Measurements from ENCODE around the gene SLC9A6.

SLC9A6 gene

DNA sequence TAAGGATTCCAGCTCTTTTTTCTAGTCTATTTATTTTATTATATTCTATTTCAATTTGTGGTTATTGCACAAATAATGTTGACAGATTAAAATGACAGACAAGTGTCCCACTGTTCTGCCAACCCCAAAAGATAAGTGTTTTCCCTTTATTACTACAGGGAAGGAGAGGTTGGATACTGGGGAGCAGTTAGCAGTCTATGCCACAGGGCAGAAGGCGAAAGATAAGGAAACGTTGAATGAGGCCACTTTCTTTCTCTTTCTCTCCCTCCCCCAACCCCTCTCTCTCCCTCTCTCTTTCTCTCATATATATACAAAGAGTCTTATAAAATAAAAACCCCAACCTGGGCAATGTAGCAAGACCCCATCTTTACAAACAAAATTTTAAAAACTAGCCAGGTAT, 31.6 kb downstream of the SLC9A6 start:
- no peaks in the 10 kb centered on the region for H3K27me3 ChIP-seq (ENCODE audit: low read depth, low read length)
- no peak for TF ChIP-seq EZH2phosphoT487 (IDR thresholded peaks at IDR 0.05; ENCODE audit: low read depth)
- TF ChIP-seq, protein P1, sequence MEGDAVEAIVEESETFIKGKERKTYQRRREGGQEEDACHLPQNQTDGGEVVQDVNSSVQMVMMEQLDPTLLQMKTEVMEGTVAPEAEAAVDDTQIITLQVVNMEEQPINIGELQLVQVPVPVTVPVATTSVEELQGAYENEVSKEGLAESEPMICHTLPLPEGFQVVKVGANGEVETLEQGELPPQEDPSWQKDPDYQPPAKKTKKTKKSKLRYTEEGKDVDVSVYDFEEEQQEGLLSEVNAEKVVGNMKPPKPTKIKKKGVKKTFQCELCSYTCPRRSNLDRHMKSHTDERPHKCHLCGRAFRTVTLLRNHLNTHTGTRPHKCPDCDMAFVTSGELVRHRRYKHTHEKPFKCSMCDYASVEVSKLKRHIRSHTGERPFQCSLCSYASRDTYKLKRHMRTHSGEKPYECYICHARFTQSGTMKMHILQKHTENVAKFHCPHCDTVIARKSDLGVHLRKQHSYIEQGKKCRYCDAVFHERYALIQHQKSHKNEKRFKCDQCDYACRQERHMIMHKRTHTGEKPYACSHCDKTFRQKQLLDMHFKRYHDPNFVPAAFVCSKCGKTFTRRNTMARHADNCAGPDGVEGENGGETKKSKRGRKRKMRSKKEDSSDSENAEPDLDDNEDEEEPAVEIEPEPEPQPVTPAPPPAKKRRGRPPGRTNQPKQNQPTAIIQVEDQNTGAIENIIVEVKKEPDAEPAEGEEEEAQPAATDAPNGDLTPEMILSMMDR (IDR thresholded peaks at IDR 0.05; ENCODE audit: low read depth, low read length) = no peak
- H3K9me3 ChIP-seq (ENCODE audit: insufficient read depth, low read length) = no peaks in the 10 kb centered on the region

DNA sequence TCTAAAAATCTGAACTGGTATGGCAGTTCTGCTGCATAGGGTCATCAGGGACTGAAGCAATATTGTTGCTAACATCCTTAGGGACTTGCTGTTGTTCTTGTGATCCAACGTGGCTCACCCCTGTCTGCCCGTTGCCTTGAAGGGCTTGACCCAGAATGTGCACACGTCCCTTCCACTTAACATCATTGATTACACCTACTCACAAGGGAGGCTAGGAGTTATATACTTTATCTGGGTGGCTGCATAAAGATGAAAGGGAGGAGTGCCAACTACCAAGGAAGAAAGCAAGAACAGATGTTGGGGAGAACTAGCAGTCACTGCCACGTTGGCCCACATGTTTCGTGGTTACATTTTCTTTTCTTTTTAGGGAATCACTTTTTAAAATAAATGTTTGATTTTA, 34.0 kb downstream of the SLC9A6 start:
- no peaks in the 10 kb centered on the region for H3K27me3 ChIP-seq (ENCODE audit: low read depth, low read length)
- peaks cover 13% of the 10 kb centered on the region for H3K4me1 ChIP-seq (ENCODE audit: low read length)
- H3K9me3 ChIP-seq (ENCODE audit: insufficient read depth, low read length) = no peaks in the 10 kb centered on the region
- no peak for TF ChIP-seq EZH2phosphoT487 (IDR thresholded peaks at IDR 0.05; ENCODE audit: low read depth)
- TF ChIP-seq, protein P1 (IDR thresholded peaks at IDR 0.05; ENCODE audit: low read depth, low read length) = no peak
- H3K36me3 ChIP-seq (replicated peaks; ENCODE audit: low read depth, low read length) = no peaks in the 10 kb centered on the region
- H3K4me3 ChIP-seq (ENCODE audit: low read length) = no peak overlapping the region
- H3K9ac ChIP-seq (ENCODE audit: low read length) = no peak overlapping the region
- H4K20me1 ChIP-seq (ENCODE audit: insufficient read depth, low read length) = no peaks in the 10 kb centered on the region
- H3K79me2 ChIP-seq (ENCODE audit: low read length) = no peaks in the 10 kb centered on the region
- no peak overlapping the region for H3K4me2 ChIP-seq (ENCODE audit: low read length)
- H2AFZ ChIP-seq (ENCODE audit: low read depth, low read length) = no peak overlapping the region
- H3K27ac ChIP-seq (ENCODE audit: low read length) = no peak overlapping the region

More for the DNA sequence above, 31.6 kb downstream of the SLC9A6 start:
- Histone ChIP-seq H3K4me3 (ENCODE audit: low read length) (no peak overlapping the region), H4K20me1 (ENCODE audit: insufficient read depth, low read length) (no peaks in the 10 kb centered on the region), H3K4me2 (ENCODE audit: low read length) (no peak overlapping the region), H2AFZ (ENCODE audit: low read depth, low read length) (no peak overlapping the region), H3K79me2 (ENCODE audit: low read length) (no peaks in the 10 kb centered on the region), H3K9ac (ENCODE audit: low read length) (no peak overlapping the region), H3K36me3 (replicated peaks; ENCODE audit: low read depth, low read length) (no peaks in the 10 kb centered on the region), H3K27ac (ENCODE audit: low read length) (no peak overlapping the region), H3K4me1 (ENCODE audit: low read length) (peaks cover 9% of the 10 kb centered on the region)

DNA sequence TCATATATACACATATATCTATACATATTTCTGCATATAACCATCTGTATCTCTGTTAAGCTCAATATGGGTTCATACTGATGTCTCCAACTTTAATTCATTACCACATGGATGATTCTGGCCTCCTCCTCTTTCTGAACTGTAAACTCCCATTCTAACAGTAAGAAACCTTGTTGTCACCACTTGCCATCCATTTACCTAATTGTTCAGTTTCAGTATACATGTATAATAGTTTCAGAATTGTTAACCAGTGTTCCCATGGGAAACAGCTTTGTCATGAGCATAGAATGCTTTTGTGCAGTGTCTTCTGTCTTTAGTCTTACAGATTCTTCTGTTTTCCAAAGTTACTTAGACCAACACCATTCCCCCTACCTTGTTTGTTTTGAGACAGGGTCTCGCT, 35.9 kb downstream of the SLC9A6 start:
- Histone ChIP-seq H2AFZ (ENCODE audit: low read depth, low read length) (no peak overlapping the region), H3K27me3 (ENCODE audit: low read depth, low read length) (no peaks in the 10 kb centered on the region), H3K36me3 (replicated peaks; ENCODE audit: low read depth, low read length) (no peaks in the 10 kb centered on the region), H3K27ac (ENCODE audit: low read length) (no peak overlapping the region), H3K4me2 (ENCODE audit: low read length) (no peak overlapping the region), H3K9me3 (ENCODE audit: insufficient read depth, low read length) (no peaks in the 10 kb centered on the region), H4K20me1 (ENCODE audit: insufficient read depth, low read length) (no peaks in the 10 kb centered on the region), H3K4me1 (ENCODE audit: low read length) (peaks cover 13% of the 10 kb centered on the region), H3K4me3 (ENCODE audit: low read length) (no peak overlapping the region), H3K9ac (ENCODE audit: low read length) (no peak overlapping the region), H3K79me2 (ENCODE audit: low read length) (no peaks in the 10 kb centered on the region)
- TF ChIP-seq, protein P1 (IDR thresholded peaks at IDR 0.05; ENCODE audit: low read depth, low read length) = no peak
- TF ChIP-seq EZH2phosphoT487 (IDR thresholded peaks at IDR 0.05; ENCODE audit: low read depth) = no peak

DNA sequence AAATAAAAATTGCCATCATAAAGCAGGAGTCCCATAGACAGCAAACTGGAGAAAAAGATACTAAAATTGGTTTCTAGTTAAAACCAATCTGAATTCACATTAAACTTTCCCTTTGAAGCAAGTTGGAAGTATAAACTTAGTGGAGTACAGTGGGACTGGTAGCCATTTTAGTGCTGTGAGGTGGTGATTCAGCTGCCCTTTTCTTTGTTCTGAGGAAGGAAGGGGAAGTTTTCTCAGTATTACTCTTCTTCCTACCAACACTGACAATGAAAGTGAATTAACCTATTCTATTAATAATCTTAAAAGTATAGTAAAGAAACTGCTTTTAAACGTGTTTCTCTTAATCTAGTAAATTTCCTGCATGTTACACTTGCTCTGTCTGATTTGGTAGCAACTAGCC, 36.7 kb downstream of the SLC9A6 start:
- Histone ChIP-seq H3K4me2 (ENCODE audit: low read length) (no peak overlapping the region), H3K9ac (ENCODE audit: low read length) (no peak overlapping the region), H3K4me1 (ENCODE audit: low read length) (peaks cover 13% of the 10 kb centered on the region), H3K36me3 (replicated peaks; ENCODE audit: low read depth, low read length) (no peaks in the 10 kb centered on the region), H2AFZ (ENCODE audit: low read depth, low read length) (no peak overlapping the region), H3K27me3 (ENCODE audit: low read depth, low read length) (no peaks in the 10 kb centered on the region), H4K20me1 (ENCODE audit: insufficient read depth, low read length) (no peaks in the 10 kb centered on the region), H3K79me2 (ENCODE audit: low read length) (no peaks in the 10 kb centered on the region), H3K9me3 (ENCODE audit: insufficient read depth, low read length) (no peaks in the 10 kb centered on the region), H3K4me3 (ENCODE audit: low read length) (no peak overlapping the region), H3K27ac (ENCODE audit: low read length) (no peak overlapping the region)
- TF ChIP-seq, protein P1 (IDR thresholded peaks at IDR 0.05; ENCODE audit: low read depth, low read length) = no peak
